CD8-positive, alpha-beta memory T cell (primary cell): ENCODE results near the gene TBC1D5. TPM values are rescaled to one million over a fixed set of nuclear protein-coding genes. Genes with fewer than 3 reads are reported as not detected.
A peak's percentile ranks its signal among the peaks of the same experiment; 100 is the strongest.

Source experiments
- CTCF ChIA-PET: fragments of 350-600 bp; sonication (Branson Sonifier 250); formaldehyde crosslinking; loops from one replicate; lab custom pipeline; 2021; ENCODE audit warnings: antibody characterized with exemption; lab: Charles Lee
- POLR2A ChIA-PET: fragments of 350-600 bp; sonication (Branson Sonifier 250); formaldehyde crosslinking; loops from one replicate; lab custom pipeline; 2021; ENCODE audit warnings: antibody characterized with exemption; lab: Charles Lee
- DNase-seq, 5 donors: peaks; one replicate each; pipeline versions ENCODE4 v3.0.0 to v3.0.0-alpha.2; 2020 to 2022; ENCODE audit warnings: mixed read lengths in 1 of 5
- H3K27ac ChIP-seq: one replicate; pipeline ENCODE4 v1.7.0; 2013; ENCODE audit warnings: low read depth, mild to moderate bottlenecking, low read length, moderate library complexity
- H3K27me3 ChIP-seq: 2 replicates; pipeline ENCODE4 v1.7.0; 2013; ENCODE audit warnings: low read length, mild to moderate bottlenecking; ENCODE audit not compliant: insufficient read depth, poor library complexity, severe bottlenecking
- H3K36me3 ChIP-seq: 2 replicates; pipeline ENCODE4 v1.7.0; 2013; ENCODE audit warnings: mild to moderate bottlenecking, low read length, moderate library complexity; ENCODE audit not compliant: insufficient read depth
- H3K4me1 ChIP-seq: 2 replicates; pipeline ENCODE4 v1.7.0; 2013; ENCODE audit warnings: mild to moderate bottlenecking, low read length, moderate library complexity; ENCODE audit not compliant: insufficient read depth
- H3K4me3 ChIP-seq: 2 replicates; pipeline ENCODE4 v1.7.0; 2013; ENCODE audit warnings: mild to moderate bottlenecking, low read length
- H3K9me3 ChIP-seq: 2 replicates; pipeline ENCODE4 v1.7.0; 2013; ENCODE audit warnings: mild to moderate bottlenecking, low read length
- H3K27ac Mint-ChIP-seq, 8 donors: one replicate each; pipeline ENCODE4 v1.8.0; 2020 to 2021; ENCODE audit warnings: mixed read lengths in 8 of 8, mild to moderate bottlenecking in 6 of 8, inconsistent platforms in 3 of 8, moderate library complexity in 3 of 8
- H3K27me3 Mint-ChIP-seq, 2 donors: one replicate each; pipeline ENCODE4 v1.8.0; 2020 to 2021; ENCODE audit warnings: mixed read lengths in 2 of 2, mild to moderate bottlenecking in 1 of 2, moderate library complexity in 1 of 2
- H3K36me3 Mint-ChIP-seq, 3 donors: one replicate each; pipeline ENCODE4 v1.8.0; 2020 to 2021; ENCODE audit warnings: mixed read lengths in 3 of 3, inconsistent platforms in 1 of 3, mild to moderate bottlenecking in 1 of 3
- H3K4me1 Mint-ChIP-seq, 3 donors: one replicate each; pipeline ENCODE4 v1.8.0; 2020 to 2021; ENCODE audit warnings: mixed read lengths in 3 of 3, inconsistent platforms in 1 of 3, mild to moderate bottlenecking in 1 of 3
- H3K4me3 Mint-ChIP-seq, 7 donors: one replicate each; pipeline ENCODE4 v1.8.0; 2020 to 2021; ENCODE audit warnings: mixed read lengths in 7 of 7, mild to moderate bottlenecking in 6 of 7, moderate library complexity in 4 of 7, inconsistent platforms in 2 of 7
- H3K9me3 Mint-ChIP-seq, 5 donors: one replicate each; pipeline ENCODE4 v1.8.0; 2020 to 2022; ENCODE audit warnings: mixed read lengths in 5 of 5, mild to moderate bottlenecking in 3 of 5, moderate library complexity in 2 of 5, inconsistent platforms in 1 of 5
- polyA plus RNA-seq: library from polyadenylated mRNA; unstranded; fragments of 300-500 nt; fragmentation: Illumina TruSeq; gene quantifications from one replicate; pipeline ENCODE4 v1.2.3, GENCODE V29; 2021
- total RNA-seq, 2 experiments: library from RNA; stranded (reverse); gene quantifications; one replicate each; pipeline ENCODE4 v1.2.3, GENCODE V29; 2021

The TBC1D5 gene
- total and polyA plus RNA-seq, 3 experiments from 2014 or later = 35.8 to 45.1 (median 40.0) TPM

- DNase-seq = no peak
- Histone ChIP-seq H3K9me3 (no peaks in the 10 kb centered on the region), H3K4me1 (no peaks in the 10 kb centered on the region), H3K4me3 (no peak overlapping the region), H3K36me3 (no peaks in the 10 kb centered on the region), H3K27ac (no peak overlapping the region), H3K27me3 (no peaks in the 10 kb centered on the region)
- POLR2A ChIA-PET = no interaction called here
- Mint-ChIP-seq H3K27ac (no peak overlapping the region), H3K9me3 (no peaks in the 10 kb centered on the region), H3K27me3 (no peaks in the 10 kb centered on the region), H3K4me1 (no peaks in the 10 kb centered on the region), H3K36me3 (peaks cover 7 to 11% (median 8%) of the 10 kb centered on the region in 3 donors), H3K4me3 (no peak overlapping the region)
- CTCF ChIA-PET = no interaction called here
Observed at GRCh38 chr3:17469520-17469919, 272.9 kb downstream of the TBC1D5 start.

DNA sequence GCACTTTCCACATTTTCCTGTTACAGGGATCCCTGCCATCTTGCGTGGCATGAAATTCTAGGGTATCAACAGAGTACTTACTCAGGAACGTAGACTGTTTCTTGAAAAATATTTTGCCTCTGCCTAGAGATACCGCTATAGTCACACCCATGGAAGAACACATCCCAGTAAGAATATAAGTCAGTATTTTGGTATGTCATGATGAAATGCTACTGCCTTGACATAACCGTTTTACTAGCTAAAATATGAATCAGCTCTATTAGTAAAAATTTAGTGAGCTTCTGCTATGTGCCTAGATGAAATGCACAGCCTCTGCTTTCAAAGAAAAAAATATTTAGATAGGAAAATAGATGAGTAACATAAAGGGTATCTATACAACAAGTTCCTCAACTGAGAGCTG lies 276.4 kb downstream of the TBC1D5 start:
- H3K9me3 ChIP-seq = no peaks in the 10 kb centered on the region
- Mint-ChIP-seq H3K27ac (no peak overlapping the region), H3K27me3 (no peaks in the 10 kb centered on the region), H3K4me3 (no peak overlapping the region), H3K36me3 (peaks cover 4 to 13% (median 11%) of the 10 kb centered on the region in 3 donors), H3K9me3 (no peaks in the 10 kb centered on the region), H3K4me1 (no peaks in the 10 kb centered on the region)
- H3K27me3 ChIP-seq = no peaks in the 10 kb centered on the region
- no peak overlapping the region for H3K27ac ChIP-seq
- no peak for DNase-seq
- H3K4me3 ChIP-seq = no peak overlapping the region
- H3K36me3 ChIP-seq = no peaks in the 10 kb centered on the region
- ChIA-PET POLR2A (no interaction called here), CTCF (no interaction called here)
- no peaks in the 10 kb centered on the region for H3K4me1 ChIP-seq

- no peaks in the 10 kb centered on the region for H3K4me1 ChIP-seq
- Mint-ChIP-seq H3K4me1 (no peaks in the 10 kb centered on the region), H3K27ac (no peak overlapping the region), H3K4me3 (no peak overlapping the region), H3K36me3 (peaks cover 3 to 12% (median 8%) of the 10 kb centered on the region in 3 donors), H3K9me3 (no peaks in the 10 kb centered on the region), H3K27me3 (no peaks in the 10 kb centered on the region)
- H3K36me3 ChIP-seq = no peaks in the 10 kb centered on the region
- H3K4me3 ChIP-seq = no peak overlapping the region
- no peaks in the 10 kb centered on the region for H3K27me3 ChIP-seq
- no peak for DNase-seq
- H3K27ac ChIP-seq = no peak overlapping the region
- ChIA-PET POLR2A (no interaction called here), CTCF (no interaction called here)
- H3K9me3 ChIP-seq = no peaks in the 10 kb centered on the region
Observed at GRCh38 chr3:17459470-17459993, 282.9 kb downstream of the TBC1D5 start.

DNA sequence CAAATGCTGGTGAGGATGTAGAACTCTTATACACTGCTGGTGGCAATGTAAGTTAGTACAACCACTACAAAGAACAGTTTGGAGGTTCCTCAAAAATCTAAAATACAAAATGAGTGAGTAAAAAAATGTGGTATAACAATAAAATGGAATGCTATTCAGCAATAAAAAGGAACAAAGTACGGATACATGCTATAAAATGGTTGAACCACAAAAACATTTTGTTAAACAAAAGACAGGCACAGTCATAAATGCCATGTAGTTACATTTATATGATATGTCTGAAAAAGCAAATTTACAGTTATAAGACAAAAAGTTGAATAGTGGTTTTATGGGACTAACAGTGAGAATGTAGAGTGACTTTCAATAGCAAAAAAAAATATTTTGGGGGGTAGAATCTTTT lies 285.8 kb downstream of the TBC1D5 start:
- no peaks in the 10 kb centered on the region for H3K9me3 ChIP-seq

GRCh38 chr3:17456046-17456445 lies 286.4 kb downstream of the TBC1D5 start:
- H3K27ac Mint-ChIP-seq = no peak overlapping the region
- DNase-seq = no peak
- Histone ChIP-seq H3K4me3 (no peak overlapping the region), H3K27me3 (no peaks in the 10 kb centered on the region), H3K27ac (no peak overlapping the region), H3K9me3 (no peaks in the 10 kb centered on the region), H3K36me3 (no peaks in the 10 kb centered on the region), H3K4me1 (no peaks in the 10 kb centered on the region)
- ChIA-PET POLR2A (no interaction called here), CTCF (no interaction called here)
- peaks cover 9 to 13% (median 12%) of the 10 kb centered on the region in 3 donors for H3K36me3 Mint-ChIP-seq
- H3K4me3 Mint-ChIP-seq = no peak overlapping the region
- peaks cover 0 to 18% (median 16%) of the 10 kb centered on the region in 3 donors for H3K4me1 Mint-ChIP-seq
- H3K27me3 Mint-ChIP-seq = no peaks in the 10 kb centered on the region
- peaks cover 0 to 4% (median 0%) of the 10 kb centered on the region in 5 donors for H3K9me3 Mint-ChIP-seq

More for the DNA sequence above, 285.8 kb downstream of the TBC1D5 start:
- H3K27ac Mint-ChIP-seq = no peak overlapping the region
- no peaks in the 10 kb centered on the region for H3K36me3 ChIP-seq
- ChIA-PET CTCF (no interaction called here), POLR2A (no interaction called here)
- H3K4me1 Mint-ChIP-seq = peaks cover 0 to 18% (median 12%) of the 10 kb centered on the region in 3 donors
- H3K4me3 Mint-ChIP-seq = no peak overlapping the region
- no peak overlapping the region for H3K4me3 ChIP-seq
- DNase-seq = no peak
- no peaks in the 10 kb centered on the region for H3K27me3 ChIP-seq
- no peaks in the 10 kb centered on the region for H3K4me1 ChIP-seq
- peaks cover 8 to 9% (median 9%) of the 10 kb centered on the region in 3 donors for H3K36me3 Mint-ChIP-seq
- peaks cover 0 to 4% (median 0%) of the 10 kb centered on the region in 5 donors for H3K9me3 Mint-ChIP-seq
- H3K27ac ChIP-seq = no peak overlapping the region
- no peaks in the 10 kb centered on the region for H3K27me3 Mint-ChIP-seq

GRCh38 chr3:17444865-17445264 lies 297.6 kb downstream of the TBC1D5 start:
- ChIA-PET CTCF (no interaction called here), POLR2A (no interaction called here)
- Mint-ChIP-seq H3K4me3 (no peak overlapping the region), H3K36me3 (peaks cover 7 to 26% (median 17%) of the 10 kb centered on the region in 3 donors), H3K27ac (no peak overlapping the region), H3K9me3 (no peaks in the 10 kb centered on the region), H3K4me1 (peaks cover 0 to 2% (median 0%) of the 10 kb centered on the region in 3 donors), H3K27me3 (no peaks in the 10 kb centered on the region)
- Histone ChIP-seq H3K4me3 (no peak overlapping the region), H3K4me1 (no peaks in the 10 kb centered on the region), H3K36me3 (no peaks in the 10 kb centered on the region), H3K9me3 (no peaks in the 10 kb centered on the region), H3K27ac (no peak overlapping the region), H3K27me3 (no peaks in the 10 kb centered on the region)
- no peak for DNase-seq

GRCh38 chr3:17443142-17443541 lies 299.3 kb downstream of the TBC1D5 start:
- H3K27ac ChIP-seq = no peak overlapping the region
- H3K4me1 Mint-ChIP-seq = peaks cover 0 to 2% (median 0%) of the 10 kb centered on the region in 3 donors
- no peak overlapping the region for H3K4me3 ChIP-seq
- POLR2A ChIA-PET = no interaction called here
- H3K36me3 Mint-ChIP-seq = peaks cover 12 to 25% (median 15%) of the 10 kb centered on the region in 3 donors
- no peaks in the 10 kb centered on the region for H3K36me3 ChIP-seq
- no peaks in the 10 kb centered on the region for H3K4me1 ChIP-seq
- peak overlapping the region in 1 of 8 donors; percentile 5 for H3K27ac Mint-ChIP-seq
- H3K9me3 ChIP-seq = no peaks in the 10 kb centered on the region
- H3K4me3 Mint-ChIP-seq = no peak overlapping the region
- no peak for DNase-seq
- no peaks in the 10 kb centered on the region for H3K9me3 Mint-ChIP-seq
- no peaks in the 10 kb centered on the region for H3K27me3 Mint-ChIP-seq
- H3K27me3 ChIP-seq = no peaks in the 10 kb centered on the region
- CTCF ChIA-PET = no interaction called here

DNA sequence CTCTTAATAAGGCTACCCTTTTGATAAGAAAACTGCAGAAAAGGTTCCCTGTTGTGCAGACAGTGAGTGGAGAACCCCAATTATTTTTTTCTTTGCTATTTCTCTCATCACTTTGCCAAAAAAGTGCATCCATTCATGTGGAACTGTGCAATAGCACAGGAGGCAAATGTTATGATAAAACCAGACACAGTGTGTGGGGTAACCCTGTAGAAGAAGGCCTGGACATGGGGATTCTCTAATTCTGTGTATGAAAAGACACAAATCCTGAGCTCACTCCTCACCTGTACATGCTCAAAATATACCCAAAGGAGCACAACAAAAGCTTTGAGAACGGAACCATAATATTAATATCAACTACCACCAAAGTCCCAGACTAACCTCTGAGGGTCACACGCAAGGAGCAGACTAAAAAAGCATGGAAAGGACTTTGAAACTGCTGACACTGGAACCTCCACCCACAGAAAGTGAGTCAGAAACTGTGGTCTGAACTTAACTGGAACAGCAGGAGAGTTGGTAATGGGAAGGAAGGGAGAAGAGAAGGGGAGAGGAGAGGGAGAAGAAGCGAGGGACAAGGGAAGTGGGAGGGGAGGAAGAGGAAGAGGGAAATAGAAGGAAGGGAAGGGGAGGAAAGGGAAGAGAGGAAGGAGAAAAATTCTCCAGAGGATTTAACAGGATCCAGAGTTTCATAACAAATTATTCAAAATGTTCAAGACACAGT lies 299.9 kb downstream of the TBC1D5 start:
- H3K4me3 Mint-ChIP-seq = no peak overlapping the region
- H3K27me3 Mint-ChIP-seq = no peaks in the 10 kb centered on the region
- H3K9me3 ChIP-seq = no peaks in the 10 kb centered on the region
- DNase-seq = no peak
- no peaks in the 10 kb centered on the region for H3K36me3 ChIP-seq
- H3K27ac Mint-ChIP-seq = no peak overlapping the region
- H3K27ac ChIP-seq = no peak overlapping the region
- ChIA-PET CTCF (no interaction called here), POLR2A (no interaction called here)
- H3K4me3 ChIP-seq = no peak overlapping the region
- H3K4me1 ChIP-seq = no peaks in the 10 kb centered on the region
- H3K9me3 Mint-ChIP-seq = no peaks in the 10 kb centered on the region
- H3K36me3 Mint-ChIP-seq = peaks cover 15 to 20% (median 17%) of the 10 kb centered on the region in 3 donors
- no peaks in the 10 kb centered on the region for H3K27me3 ChIP-seq
- peaks cover 0 to 2% (median 0%) of the 10 kb centered on the region in 3 donors for H3K4me1 Mint-ChIP-seq
